A549 (cell line): ENCODE measurements around the gene PLXND1.

Experiments used
- CBX8 ChIP-seq: fragments of 200-600 bp; sonication (generic); IDR thresholded peaks from 2 replicates; pipeline ENCODE4 v1.6.1; 2016
- CTCF ChIP-seq: fragments of >200 bp; sonication (Bioruptor Twin); formaldehyde crosslinking; IDR thresholded peaks from 3 replicates; pipeline ENCODE4 v1.5.1; 2016
- ESRRA ChIP-seq: fragments of 150-350 bp; IDR thresholded peaks from 2 replicates; pipeline ENCODE4 v1.6.1; 2014; ENCODE audit warnings: mild to moderate bottlenecking, low read length, borderline replicate concordance
- KDM5A ChIP-seq: fragments of 200-600 bp; sonication (generic); IDR thresholded peaks from 2 replicates; pipeline ENCODE4 v1.6.1; 2016; ENCODE audit warnings: antibody characterized with exemption, mild to moderate bottlenecking
- NFE2L2 ChIP-seq: fragments of 150-350 bp; conservative IDR thresholded peaks from 2 replicates; pipeline ENCODE4 v1.6.1; 2014; ENCODE audit warnings: low read length
- PHF8 ChIP-seq: fragments of 200-600 bp; sonication (generic); IDR thresholded peaks from 2 replicates; pipeline ENCODE4 v1.6.1; 2016; ENCODE audit warnings: low read depth, mild to moderate bottlenecking, antibody characterized with exemption, moderate library complexity, borderline replicate concordance
- POLR2A ChIP-seq: IDR thresholded peaks from 2 replicates; pipeline ENCODE4 v1.6.1; 2012; ENCODE audit warnings: mild to moderate bottlenecking, low read length
- REST ChIP-seq: fragments of 200-600 bp; sonication (generic); IDR thresholded peaks from 2 replicates; pipeline ENCODE4 v1.6.1; 2016; ENCODE audit warnings: antibody characterized with exemption, mild to moderate bottlenecking, moderate library complexity
- SREBF2 ChIP-seq: fragments of 450-650 bp; IDR thresholded peaks from 2 replicates; pipeline ENCODE4 v1.6.1; 2014; ENCODE audit warnings: mild to moderate bottlenecking, moderate library complexity
- USF2 ChIP-seq: fragments of 450-650 bp; IDR thresholded peaks from 2 replicates; pipeline ENCODE4 v1.6.1; 2014; ENCODE audit warnings: antibody characterized with exemption

- TF ChIP-seq CTCF (no peak), REST (no peak), KDM5A (no peak), SREBF2 (no peak), CBX8 (no peak), NFE2L2 (no peak), PHF8 (no peak), POLR2A (no peak), USF2 (no peak), ESRRA (no peak)
Observed at GRCh38 chr3:129632977-129633376, 26.5 kb upstream of the PLXND1 start.
